ENCODE results near the gene BMAL1. TPM values are rescaled to one million over a fixed set of nuclear protein-coding genes. Genes with fewer than 3 reads are reported as not detected.

The BMAL1 gene
- total and polyA plus RNA-seq, 2 of the 4 experiments (the other 2 are of a cell fraction) = 8.8 to 9.9 TPM

- peak overlapping the region; percentile 29 for H2AFZ ChIP-seq (replicated peaks; ENCODE audit: low read length, poor library complexity)
- H3K56ac ChIP-seq (ENCODE audit: extremely low read depth, insufficient read depth, low read length) = no peak overlapping the region
- H2AK5ac ChIP-seq (ENCODE audit: low read depth, low read length) = no peak overlapping the region
- no peak overlapping the region for H4K5ac ChIP-seq (ENCODE audit: low read depth, low read length)
- no peak overlapping the region for H3K14ac ChIP-seq (replicated peaks; ENCODE audit: low read depth, low read length)
- no peak overlapping the region; the same call in 1 of the 2 replicates for H3K23ac ChIP-seq (ENCODE audit: low read depth, low read length)
- H3K4me1 ChIP-seq (ENCODE audit: control insufficient read depth, insufficient read depth, low read length) = peaks cover 4% of the 10 kb centered on the region
- CTCF ChIA-PET = no interaction called here
- H2BK20ac ChIP-seq (ENCODE audit: low read depth, low read length) = peak overlapping the region; percentile 34; the same call in 1 of the 2 replicates
- no peak overlapping the region for H2BK120ac ChIP-seq (ENCODE audit: low read depth, low read length)
- H3K27me3 ChIP-seq (ENCODE audit: control insufficient read depth, insufficient read depth, low read length) = no peaks in the 10 kb centered on the region
- peaks cover 3% of the 10 kb centered on the region; the same call in 1 of the 2 replicates for H3K36me3 ChIP-seq (ENCODE audit: control insufficient read depth, insufficient read depth, low read length)
- DNase-seq (peak; percentile 28), ATAC-seq (ENCODE audit: low read depth) (no peak)
- no peak for TF ChIP-seq SMC3 (IDR thresholded peaks at IDR 0.05; ENCODE audit: low read depth, low read length)
- no peak overlapping the region for H3K4me3 ChIP-seq (ENCODE audit: insufficient read depth, low read depth, low read length)
- peak overlapping the region; percentile 18 for H2AK9ac ChIP-seq (replicated peaks; ENCODE audit: low read depth, low read length, poor library complexity)
- H3K18ac ChIP-seq (ENCODE audit: low read depth, low read length) = no peak overlapping the region
- H3K27ac ChIP-seq (ENCODE audit: insufficient read depth, low read length) = no peak overlapping the region
- no TSS peak for BruUV-seq (replicated peaks)
- no peak overlapping the region for H3K4me2 ChIP-seq (ENCODE audit: low read depth, low read length)
- H4K91ac ChIP-seq (ENCODE audit: insufficient read depth, low read depth, low read length) = no peak overlapping the region
- WGBS, 2 experiments (ENCODE audit: extremely low coverage in 2 of 2, insufficient read length in 1 of 2) = 83% methylated on average over 1 of the region's 2 CpGs; no CpG with 5 or more reads in 1 of the 2 experiments
- H3K9me3 ChIP-seq (ENCODE audit: control insufficient read depth, insufficient read depth, low read length) = no peaks in the 10 kb centered on the region
- intact Hi-C loops (cut with micrococcal nuclease) = no loop called here
- peaks cover 18% of the 10 kb centered on the region for H4K20me1 ChIP-seq (ENCODE audit: insufficient read depth, low read length)
- dilution Hi-C loops (cut with HindIII; ENCODE audit: low sequenced_read_pairs, unreplicated experiment) = no loop called here
- no peak overlapping the region for H4K8ac ChIP-seq (ENCODE audit: low read depth in 2 of 2, low read length in 2 of 2)
- no peak overlapping the region for H2BK5ac ChIP-seq (ENCODE audit: low read depth, low read length, poor library complexity, severe bottlenecking)
- POLR2A ChIA-PET (ENCODE audit: unreplicated experiment) = no interaction called here
- no peak overlapping the region for H3K4ac ChIP-seq (ENCODE audit: low read depth, low read length)
- in situ Hi-C loops (cut with MboI; ENCODE audit: low sequenced_read_pairs) = no loop called here
- no peak overlapping the region for H2BK15ac ChIP-seq (ENCODE audit: low read depth, low read length)
- H3K79me1 ChIP-seq (ENCODE audit: low read depth in 1 of 2, low read length in 2 of 2) = peaks cover 30 to 58% of the 10 kb centered on the region in 2 experiments
- peaks cover 22% of the 10 kb centered on the region for H3K9me1 ChIP-seq (ENCODE audit: insufficient read depth, low read length)
- H3K9ac ChIP-seq (ENCODE audit: low read depth, low read length) = no peak overlapping the region
Observed at GRCh38 chr11:13314676-13315394, 37.2 kb downstream of the BMAL1 start.

Measured in IMR-90 (cell line).